Endometrial microvascular endothelial cells (primary cell): ENCODE measurements around the gene NCSTN. TPM values are rescaled to one million over a fixed set of nuclear protein-coding genes. Genes with fewer than 3 reads are reported as not detected.

Experiments
- in situ Hi-C: cut with HindIII; loops from 2 replicates; pipeline ENCODE4 v1.10.0; 2017; ENCODE audit warnings: low sequenced_read_pairs, low pct_unique_long_range_greater_than_20kb; ENCODE audit errors: inconsistent ontology term
- total RNA-seq: library from RNA; depleted of rRNA; stranded (reverse); fragments of >200 nt; gene quantifications from one replicate; pipeline ENCODE4 v1.2.3, GENCODE V29; 2015; ENCODE audit errors: inconsistent ontology term

Gene NCSTN
- total RNA-seq, 1 donor from 2014 or later: 105 TPM

GRCh38 chr1:160344936-160345335 is 1.8 kb downstream of the NCSTN start:
- in situ Hi-C loops: no loop called here

DNA sequence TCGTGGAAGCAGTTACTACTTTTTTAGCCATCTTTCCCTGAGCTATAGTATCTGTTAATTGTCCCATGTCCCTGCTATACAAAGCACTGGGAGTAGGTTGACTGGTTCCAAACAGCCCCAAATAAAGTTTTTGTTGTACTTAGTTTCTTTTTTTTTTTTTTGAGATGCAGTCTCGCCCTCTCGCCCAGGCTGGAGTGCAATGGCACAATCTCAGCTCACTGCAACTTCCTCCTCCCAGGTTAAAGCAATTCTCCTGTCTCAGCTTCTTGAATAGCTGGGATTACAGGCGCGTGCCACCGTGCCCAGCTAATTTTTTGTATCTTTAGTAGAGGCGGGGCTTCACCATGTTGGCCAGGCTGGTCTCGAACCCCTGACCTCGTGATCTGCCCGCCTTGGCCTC is 3.3 kb downstream of the NCSTN start:
- in situ Hi-C loops: no loop called here

GRCh38 chr1:160346958-160347357 is 3.8 kb downstream of the NCSTN start:
- in situ Hi-C loops: no loop called here

- in situ Hi-C loops: no loop called here
These were observed 8.4 kb downstream of the NCSTN start for GRCh38 chr1:160351629-160352028.

DNA sequence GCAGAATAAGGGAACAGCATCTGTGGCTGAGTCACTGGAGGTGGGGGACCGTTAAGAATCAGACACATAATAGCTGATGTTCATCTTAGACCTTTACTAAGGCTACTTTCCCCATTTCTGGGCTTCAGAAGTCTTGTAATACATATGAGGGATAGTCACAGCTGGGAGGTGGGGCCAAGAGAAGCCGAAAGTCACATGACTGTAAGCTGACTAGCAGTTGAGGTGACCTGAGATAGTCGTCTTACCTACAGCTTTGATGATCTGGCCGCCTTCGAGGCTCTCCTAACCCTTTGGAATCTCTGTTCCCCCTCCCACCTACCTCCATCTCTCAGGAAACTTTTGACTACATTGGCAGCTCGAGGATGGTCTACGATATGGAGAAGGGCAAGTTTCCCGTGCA is 9.4 kb downstream of the NCSTN start:
- in situ Hi-C loops: no loop called here

DNA sequence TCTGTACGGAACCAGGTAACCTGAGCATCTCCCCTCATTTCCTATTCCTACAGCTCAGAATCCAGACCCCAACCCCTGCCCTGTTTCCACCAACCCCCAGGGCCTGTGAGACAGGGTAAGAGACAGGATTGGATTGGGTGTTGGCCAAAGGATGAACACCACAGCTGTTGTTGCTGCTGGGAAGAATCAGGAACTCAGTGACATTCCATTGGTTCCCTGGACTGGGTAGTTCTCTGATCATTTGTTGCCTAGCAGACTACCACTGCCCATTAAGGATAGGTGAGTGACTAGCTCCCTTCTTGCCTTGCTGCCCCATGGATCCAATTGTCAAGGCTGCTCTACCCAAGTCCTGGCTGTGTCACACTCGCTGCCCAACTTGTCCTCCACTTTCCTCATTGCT is 10.0 kb downstream of the NCSTN start:
- in situ Hi-C loops: no loop called here

GRCh38 chr1:160354388-160354985 is 11.3 kb downstream of the NCSTN start:
- in situ Hi-C loops: no loop called here

DNA sequence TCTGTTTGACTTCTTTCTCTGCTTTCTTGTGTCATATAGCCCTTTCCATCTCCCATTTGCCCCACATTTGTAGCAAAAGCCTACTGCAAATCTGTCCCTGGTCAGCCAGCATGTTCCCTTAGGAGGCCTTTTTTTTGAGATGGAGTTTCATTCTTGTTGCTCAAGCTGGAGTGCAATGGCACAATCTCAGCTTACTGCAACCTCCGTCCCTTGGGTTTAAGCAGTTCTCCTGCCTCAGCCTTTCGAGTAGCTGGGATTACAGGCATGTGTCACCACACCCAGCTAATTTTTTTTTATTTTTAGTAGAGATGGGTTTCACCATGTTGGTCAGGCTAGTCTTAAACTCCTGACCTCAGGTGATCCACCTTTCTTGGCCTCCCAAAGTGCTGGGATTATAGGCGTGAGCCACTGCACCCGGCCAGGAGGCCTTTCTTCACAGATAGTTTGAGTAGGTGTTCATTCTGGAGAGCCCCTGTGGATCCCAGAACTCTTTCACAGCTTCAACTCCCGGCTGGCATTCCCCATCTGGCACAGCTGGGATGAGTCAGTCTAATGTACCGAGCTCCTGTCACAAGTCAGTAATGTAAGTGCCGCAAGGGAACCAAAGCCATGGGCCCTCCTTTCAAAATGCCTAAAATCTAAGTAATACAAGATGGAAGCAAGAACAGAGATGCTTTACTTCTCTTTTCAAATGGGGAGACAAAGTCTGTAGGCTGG is 14.3 kb downstream of the NCSTN start:
- in situ Hi-C loops: no loop called here

DNA sequence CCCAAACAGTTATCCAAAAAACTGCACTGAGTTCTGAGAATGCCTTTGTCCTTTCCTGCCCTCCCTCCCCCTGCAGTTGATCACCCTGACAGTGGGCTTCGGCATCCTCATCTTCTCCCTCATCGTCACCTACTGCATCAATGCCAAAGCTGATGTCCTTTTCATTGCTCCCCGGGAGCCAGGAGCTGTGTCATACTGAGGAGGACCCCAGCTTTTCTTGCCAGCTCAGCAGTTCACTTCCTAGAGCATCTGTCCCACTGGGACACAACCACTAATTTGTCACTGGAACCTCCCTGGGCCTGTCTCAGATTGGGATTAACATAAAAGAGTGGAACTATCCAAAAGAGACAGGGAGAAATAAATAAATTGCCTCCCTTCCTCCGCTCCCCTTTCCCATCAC is 14.9 kb downstream of the NCSTN start:
- in situ Hi-C loops: no loop called here

- in situ Hi-C loops: no loop called here
These were observed 16.5 kb downstream of the NCSTN start for GRCh38 chr1:160359559-160360226.

GRCh38 chr1:160360227-160360695 is 17.1 kb downstream of the NCSTN start:
- in situ Hi-C loops: no loop called here

DNA sequence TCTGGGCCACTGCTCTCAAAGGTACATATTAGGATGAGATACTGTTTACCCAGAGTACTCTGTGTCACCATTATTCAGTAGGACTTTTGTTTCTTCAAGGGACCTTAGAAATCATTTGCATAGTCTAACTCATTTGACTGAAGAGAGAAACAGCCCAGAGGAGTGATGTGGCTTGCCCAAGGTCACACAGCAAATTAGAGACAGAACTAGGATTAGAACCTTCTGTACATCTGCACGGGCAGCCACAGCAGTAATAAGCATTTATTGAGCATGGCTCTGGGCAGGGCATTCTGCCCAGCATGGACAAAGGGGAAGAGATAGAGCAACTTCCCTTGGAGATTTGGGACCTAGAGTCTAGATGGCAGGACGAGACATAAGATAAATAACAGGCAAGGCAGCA is 18.0 kb downstream of the NCSTN start:
- in situ Hi-C loops: no loop called here

GRCh38 chr1:160361814-160362167 is 18.6 kb downstream of the NCSTN start:
- in situ Hi-C loops: no loop called here

DNA sequence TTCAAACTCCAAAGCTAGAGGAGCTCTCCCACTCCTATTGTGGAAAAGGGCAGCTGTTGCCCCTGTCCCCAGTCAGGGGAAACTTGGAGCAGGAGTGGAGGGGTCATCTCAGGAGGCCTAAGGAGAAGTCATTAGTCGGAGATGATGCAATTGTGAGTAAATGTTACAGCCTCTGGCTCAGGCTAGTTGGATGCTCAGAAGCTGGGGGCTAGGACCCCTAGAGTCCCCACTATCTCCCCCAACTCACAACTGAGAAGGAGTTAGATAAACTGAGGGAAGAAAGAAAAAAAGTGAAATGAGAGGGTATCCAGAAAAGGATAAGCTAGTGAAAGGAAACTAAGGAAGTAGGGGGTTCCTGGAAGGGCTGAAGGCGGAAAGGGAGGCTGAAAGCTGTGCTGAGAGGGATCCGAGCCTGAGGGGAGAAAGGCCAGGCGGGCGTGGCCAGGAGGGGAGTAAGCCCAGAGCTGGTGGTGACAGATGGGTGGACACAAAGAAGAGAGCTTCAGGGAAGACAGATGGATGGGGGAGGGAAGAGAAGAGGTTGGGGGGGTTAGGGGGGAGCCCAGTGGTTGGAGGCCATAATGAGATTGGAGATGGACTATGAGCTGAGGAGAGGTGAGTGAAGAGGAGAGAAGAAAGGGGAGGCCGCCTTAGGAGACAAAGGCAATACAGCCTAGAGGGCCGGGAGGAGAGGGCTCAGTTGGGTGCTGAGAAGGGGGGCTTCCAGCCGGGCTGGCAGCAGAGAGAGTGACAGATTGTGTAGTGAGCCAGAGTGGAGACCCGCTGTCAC is 19.2 kb downstream of the NCSTN start:
- in situ Hi-C loops: no loop called here

DNA sequence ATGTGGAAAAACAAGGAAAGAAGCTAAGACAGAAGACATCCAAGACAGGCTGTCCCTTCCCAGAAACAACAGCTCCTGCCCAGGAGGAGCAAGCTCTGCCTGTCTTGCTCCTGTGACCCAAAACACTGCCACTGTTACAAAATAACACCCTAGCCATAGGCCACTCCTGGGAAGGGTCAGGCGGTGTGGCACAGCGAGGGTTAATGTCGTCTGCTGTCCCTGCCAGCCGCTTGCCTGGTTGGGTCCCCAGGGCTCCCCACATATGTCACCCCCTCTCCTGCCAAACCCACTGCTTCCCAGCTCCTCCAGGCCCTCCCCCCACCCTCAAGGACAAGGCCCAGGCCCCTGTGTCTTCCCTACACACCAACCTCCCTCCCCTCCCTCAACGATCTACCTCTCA is 19.8 kb downstream of the NCSTN start:
- in situ Hi-C loops: no loop called here

DNA sequence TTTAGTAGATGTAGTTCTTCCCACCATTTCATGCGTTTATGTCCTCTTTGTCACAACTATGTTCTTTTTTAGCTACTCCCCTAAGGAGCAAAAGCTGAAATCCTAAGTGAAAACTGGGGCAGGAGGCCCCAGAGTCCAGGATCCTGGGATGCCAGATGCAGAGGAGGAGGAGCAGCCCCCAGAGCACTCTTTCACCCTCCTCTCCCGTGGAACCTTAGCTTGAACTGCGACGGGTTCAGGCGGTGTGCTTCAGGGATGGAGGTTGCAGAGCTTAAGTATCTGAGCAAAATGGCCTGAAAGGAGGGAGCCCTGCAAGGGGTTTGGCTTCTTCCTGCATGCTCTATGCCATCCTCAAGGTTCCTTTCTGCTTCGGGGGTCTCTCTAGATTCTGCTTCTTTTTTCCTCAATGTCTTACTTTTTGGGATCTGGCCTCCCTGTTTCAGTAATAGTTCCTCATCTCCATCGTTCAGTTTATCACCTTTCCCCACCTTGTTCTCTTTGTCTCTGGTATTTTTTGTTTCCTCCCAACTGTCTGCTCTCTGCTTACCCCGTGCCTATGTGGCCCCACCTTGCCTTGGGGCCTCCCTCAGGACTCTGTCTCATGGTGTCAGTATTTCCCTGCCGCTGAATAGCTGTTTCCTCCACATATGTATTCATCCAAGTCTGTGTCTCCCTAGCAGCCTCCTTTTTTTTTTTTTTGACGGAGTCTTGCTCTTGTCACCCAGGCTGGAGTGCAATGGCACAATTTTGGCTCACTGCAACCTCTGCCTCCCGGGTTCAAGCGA is 21.0 kb downstream of the NCSTN start:
- in situ Hi-C loops: no loop called here

DNA sequence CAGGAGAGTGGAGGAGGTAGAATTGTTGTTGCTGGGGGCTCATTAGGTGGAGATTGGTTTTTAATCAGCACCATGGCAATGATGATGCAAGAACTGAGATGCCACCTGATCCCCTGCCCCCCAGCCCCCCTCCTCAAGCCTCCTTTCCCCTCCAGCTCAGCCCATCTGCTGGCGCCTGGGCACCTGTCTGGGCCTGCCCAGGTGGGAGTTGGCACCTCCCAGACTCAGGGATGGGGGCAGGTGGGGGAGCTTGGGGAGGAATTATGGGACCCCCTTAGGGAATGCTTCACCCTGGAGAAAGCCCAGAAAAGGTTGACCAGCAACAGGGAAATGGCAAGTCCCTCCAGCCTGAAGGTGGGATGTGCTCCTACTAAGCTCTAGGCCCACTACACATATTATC is 22.1 kb downstream of the NCSTN start:
- in situ Hi-C loops: no loop called here

- in situ Hi-C loops: no loop called here
These were observed 23.7 kb downstream of the NCSTN start, which contains the start of gene NHLH1 for GRCh38 chr1:160366731-160367515. NHLH1 (plus strand) TSS chr1:160367071; CDS start chr1:160370732, 3,661 bp downstream.
